HG03442 (cell line): Measurements from ENCODE around the gene PTPRN2.
"Not testable (repeated sequence)": the region's sequence is repeated elsewhere in the genome, so short reads cannot be mapped to it uniquely, and the experiment has no call there.

Experiments used
- ATAC-seq: cut with Tn5 transposase; IDR thresholded peaks from one replicate; pipeline ENCODE4 v1.9.1; 2021; ENCODE audit warnings: mild to moderate bottlenecking, moderate library complexity; ENCODE audit not compliant: unreplicated experiment

Gene PTPRN2

DNA sequence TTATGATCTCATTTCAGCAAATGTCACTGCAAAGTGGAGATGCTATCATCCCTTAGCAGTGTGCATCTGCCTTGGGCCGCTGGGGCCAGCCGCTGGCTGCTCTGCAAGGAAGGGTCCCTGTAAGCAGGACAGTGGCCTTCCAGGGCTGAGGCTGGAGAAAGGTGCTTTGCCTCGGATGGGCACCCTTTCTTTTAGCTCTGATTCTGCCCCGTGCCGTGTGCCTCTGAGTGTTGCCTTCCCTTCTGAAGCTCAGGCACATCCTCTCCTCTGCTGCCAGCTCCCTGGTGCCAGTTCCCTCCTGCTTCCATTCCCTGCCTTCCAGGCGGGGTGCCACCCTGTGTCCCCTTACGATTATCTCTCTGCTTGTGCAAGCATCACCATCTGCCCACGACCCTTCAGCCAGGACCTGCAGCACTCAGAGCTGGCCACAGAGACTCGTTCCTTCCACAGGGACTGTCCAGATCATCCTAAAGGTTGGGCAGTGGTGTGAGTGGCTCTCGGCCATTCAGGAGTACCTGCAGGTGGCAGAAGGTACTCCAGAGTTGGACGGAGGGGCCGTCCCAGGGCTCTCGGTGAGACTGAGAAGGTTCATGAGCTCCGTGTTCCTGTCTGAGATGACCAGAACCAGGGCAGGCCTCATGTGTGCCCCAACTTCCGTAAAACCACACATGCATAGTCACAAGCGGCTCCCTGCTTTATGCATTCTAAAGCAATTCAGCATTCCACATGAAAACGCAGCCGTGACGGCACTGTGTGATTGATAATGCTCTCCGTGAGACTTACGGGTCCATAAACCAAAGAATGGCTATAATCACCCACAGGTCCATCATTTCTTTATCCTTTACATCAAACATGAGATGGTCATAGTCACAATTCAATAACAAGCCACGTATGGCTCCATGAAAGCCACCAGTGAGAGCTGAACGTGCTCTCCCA is 879.4 kb downstream of the PTPRN2 start:
- no peak for ATAC-seq

DNA sequence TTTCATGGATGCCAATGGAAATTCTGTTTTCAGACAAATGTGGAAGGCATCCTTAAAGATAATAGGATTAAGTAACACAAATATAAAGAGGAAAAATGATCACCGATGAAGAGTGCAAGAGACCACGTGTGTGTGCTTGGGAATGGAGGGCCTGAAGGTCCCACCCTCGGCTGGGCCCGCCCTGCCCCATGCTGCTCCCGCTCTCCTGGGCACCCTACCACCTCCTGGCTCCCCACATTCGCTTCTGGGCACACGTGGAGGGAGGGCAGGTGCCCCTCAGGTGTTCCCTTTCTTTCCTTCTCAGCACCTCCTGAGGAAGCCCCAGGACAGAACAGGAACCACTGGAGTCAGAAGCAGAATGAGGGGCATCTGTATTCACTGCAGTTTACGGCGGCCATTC is 883.3 kb downstream of the PTPRN2 start:
- ATAC-seq, result no peak

DNA sequence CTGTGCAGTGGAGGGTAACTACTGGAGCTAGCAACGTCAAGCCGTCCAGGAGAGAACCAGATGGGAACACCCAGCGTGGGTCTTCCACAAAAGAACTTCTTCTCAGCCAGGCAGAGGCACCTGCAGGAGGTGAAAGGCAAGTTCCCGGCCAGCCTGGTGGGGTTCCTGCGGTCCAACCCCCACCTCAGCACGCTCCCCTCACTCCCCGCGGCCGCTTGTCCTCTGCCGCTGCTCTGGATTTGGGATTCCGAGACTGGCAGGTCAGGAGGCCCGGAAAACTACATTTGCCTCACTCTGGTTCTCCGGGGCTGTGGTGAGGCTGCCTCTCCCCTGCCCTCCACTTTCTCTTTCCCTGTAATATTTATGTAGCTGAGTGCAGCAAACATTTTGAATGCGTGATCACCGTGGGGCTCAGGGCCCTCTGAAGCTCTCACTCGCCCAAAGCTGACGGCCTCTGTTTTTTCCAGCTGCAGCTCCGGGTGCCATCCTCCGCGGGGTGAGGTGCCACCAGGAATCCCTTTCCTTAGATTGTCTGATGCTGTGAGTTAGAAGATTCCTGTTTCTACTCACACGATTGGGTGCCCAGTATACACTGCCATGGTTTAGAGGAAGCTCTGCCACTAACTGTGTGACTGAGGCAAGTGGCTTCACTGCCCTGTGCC is 884.0 kb downstream of the PTPRN2 start:
- ATAC-seq, result no peak

DNA sequence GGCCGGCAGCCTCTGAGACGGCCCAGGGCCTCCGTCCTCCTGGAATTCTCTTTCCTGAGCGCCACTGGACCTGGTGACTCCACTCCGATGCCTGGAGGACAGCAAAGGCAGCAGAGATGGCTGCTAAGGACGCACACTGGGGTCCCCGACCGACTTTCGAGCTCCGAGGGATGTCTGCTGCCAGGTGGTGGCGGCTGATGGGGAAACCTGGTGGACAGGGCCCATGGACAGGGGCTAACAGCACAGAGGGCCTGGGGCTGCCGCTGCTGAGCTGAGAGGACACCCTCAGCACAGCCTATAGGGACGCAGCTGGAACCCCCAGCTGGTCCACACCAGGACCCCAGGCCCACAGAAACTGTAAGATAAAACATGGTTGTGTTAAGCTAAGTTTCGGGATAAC is 884.5 kb downstream of the PTPRN2 start:
- no peak for ATAC-seq

DNA sequence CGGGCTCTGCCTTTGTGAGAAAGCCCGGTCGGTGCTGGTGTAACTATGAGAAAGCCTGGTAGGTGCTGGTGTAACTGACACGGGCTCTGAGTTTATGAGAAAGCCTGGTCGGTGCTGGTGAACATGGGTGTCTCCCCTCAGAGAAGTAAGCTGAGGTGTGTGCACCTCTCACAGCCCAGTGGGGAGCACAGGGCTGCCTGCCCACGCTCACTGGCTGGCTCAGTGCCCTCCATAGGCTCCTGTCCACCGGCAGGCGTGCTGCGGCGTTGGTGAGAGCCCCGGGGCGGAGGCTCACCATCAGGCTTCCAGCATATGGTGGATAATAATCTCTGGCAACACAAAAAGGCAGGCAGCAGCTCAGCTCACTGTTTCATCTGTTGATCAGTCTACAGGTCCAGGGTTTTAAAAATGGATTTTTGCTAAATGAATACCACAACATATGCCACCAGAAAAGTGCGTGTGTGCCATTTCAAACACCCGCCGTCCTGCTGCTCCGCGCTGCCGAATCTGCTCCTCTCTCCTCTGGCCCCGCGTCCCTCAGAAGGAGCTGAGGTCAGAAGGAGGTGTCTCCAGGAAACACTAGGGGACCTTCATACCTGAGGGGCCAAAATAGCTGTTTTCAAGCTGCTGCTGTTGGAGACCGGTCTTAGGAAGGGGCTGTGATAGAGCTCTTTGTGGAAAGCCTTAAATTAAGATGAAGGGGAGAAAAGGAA is 885.2 kb downstream of the PTPRN2 start:
- no peak for ATAC-seq

DNA sequence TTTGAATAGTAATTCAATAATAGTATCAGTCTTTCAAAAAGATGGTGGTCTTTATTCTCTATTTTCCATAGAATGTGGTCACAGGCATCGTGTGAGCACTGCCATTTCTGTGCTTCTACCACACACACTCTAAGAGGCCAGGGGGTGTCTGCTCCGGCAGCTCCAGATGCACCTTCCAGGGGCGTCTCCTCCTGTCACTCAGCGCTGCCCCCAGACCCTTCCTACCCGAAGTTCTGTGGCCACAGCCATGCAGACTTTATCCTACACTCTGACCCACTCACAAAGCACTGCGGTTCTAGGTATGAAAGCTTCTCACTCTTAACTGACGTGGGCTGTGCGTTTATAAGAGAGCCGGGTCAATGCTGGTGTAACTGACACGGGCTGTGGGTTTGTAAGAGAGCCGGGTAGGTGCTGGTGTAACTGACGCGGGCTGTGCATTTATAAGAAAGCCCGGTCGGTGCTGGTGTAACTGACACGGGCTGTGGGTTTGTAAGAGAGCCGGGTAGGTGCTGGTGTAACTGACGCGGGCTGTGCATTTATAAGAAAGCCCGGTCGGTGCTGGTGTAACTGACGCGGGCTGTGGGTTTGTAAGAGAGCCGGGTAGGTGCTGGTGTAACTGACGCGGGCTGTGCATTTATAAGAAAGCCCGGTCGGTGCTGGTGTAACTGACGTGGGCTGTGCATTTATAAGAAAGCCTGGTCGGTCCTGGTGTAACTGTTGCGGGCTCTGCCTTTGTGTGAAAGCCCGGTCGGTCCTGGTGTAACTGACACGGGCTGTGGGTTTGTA is 886.0 kb downstream of the PTPRN2 start:
- not testable (repeated sequence) for ATAC-seq

DNA sequence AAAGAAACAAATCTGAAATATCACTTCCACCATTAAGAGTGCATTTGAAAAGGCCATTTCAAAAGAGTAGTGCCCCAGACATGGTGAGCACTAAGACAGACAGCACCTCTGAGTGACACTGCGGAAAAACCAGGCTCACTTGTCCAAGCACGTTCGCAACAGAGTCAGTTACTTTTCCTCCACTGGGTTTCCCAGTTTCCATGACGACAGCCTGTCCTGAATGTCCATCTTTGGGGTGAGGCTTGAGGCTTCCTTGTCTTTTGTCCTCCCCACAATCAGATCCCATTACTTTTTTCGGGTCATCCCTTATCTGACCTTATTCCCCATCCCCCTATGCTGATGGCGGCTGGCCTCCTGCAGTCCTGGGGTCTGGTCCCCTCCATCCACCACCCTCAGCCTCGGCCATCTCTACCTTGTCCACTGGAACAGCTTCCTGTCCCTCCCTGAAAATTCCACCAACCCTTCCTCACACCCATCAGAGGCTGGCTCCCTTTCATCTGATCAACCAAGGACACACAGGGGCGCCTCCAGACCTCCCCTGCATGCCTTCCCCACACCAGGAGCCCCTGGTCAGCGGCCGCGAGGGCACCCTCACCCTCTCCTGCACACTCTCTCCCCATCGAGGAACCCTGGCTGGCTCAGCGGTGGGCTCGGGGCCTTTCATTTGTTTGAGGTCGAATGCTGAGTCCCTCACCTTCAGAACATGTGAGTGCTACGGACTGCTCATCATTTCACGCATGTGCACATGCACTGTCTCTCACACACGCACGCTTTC is 887.2 kb downstream of the PTPRN2 start:
- no peak for ATAC-seq

DNA sequence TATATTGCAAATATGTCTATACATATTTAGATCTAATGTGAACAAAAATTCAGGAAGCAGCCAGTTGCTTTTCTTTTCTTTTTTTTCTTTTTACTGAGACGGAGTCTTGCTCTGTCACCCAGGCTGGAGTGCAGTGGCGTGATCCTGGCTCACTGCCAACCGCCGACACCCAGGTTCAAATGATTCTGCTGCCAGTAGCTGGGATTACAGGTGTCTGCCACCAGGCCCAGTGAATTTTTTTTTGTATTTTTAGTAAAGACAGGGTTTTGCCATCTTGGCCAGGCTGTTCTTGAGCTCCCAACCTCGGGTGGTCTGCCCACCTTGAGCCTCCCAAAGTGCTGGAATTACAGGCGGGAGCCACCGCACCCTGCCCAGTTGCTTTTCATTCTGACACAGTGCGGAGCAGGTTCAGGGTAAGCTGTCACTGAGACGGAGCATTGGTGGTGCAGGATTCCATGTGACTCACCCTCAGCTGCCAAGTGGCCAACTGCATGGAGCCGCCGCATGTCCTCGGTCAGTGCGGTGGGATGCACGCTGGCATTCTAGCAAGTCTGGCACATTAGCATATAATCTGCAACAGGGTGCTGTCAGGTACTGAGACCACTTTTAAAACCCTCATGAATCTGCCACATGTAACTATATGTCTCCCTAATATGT is 888.1 kb downstream of the PTPRN2 start:
- ATAC-seq, result no peak

DNA sequence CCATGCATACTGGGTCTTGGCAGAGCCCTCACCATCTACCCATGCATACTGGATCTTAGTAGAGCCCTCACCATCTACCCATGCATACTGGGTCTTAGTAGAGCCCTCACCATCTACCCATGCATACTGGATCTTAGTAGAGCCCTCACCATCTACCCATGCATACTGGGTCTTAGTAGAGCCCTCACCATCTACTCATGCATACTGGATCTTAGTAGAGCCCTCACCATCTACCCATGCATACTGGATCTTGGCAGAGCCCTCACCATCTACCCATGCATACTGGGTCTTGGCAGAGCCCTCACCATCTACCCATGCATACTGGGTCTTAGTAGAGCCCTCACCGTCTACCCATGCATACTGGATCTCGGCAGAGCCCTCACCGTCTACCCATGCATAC is 890.3 kb downstream of the PTPRN2 start:
- not testable (repeated sequence) for ATAC-seq

DNA sequence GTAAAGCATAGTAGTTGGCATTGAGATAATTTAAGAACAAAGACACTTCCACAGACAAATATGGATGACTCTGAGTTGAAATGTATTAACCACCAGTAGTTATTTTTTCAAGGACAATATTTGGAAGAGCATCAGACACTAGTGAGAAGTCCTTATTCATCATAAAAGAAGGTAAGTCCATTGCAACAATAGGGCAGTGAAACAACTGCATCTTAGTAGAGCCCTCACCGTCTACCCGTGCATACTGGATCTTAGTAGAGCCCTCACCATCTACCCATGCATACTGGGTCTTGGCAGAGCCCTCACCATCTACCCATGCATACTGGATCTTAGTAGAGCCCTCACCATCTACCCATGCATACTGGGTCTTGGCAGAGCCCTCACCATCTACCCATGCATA is 892.0 kb downstream of the PTPRN2 start:
- ATAC-seq, result not testable (repeated sequence)

DNA sequence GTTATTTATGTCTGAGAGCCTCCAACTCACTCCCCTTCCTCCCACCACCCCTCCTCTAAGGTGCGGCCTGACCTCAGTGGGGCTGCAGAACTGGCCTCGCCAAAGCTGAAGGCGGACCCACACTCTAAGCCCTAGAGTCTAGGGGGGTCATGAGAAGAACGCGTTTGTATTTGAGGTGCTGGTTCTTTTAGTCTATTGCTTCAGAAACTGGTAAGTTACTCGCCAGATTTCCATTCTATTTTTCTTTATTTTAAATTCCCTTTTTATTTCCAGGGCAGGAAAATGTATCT is 893.3 kb downstream of the PTPRN2 start:
- ATAC-seq, result no peak

DNA sequence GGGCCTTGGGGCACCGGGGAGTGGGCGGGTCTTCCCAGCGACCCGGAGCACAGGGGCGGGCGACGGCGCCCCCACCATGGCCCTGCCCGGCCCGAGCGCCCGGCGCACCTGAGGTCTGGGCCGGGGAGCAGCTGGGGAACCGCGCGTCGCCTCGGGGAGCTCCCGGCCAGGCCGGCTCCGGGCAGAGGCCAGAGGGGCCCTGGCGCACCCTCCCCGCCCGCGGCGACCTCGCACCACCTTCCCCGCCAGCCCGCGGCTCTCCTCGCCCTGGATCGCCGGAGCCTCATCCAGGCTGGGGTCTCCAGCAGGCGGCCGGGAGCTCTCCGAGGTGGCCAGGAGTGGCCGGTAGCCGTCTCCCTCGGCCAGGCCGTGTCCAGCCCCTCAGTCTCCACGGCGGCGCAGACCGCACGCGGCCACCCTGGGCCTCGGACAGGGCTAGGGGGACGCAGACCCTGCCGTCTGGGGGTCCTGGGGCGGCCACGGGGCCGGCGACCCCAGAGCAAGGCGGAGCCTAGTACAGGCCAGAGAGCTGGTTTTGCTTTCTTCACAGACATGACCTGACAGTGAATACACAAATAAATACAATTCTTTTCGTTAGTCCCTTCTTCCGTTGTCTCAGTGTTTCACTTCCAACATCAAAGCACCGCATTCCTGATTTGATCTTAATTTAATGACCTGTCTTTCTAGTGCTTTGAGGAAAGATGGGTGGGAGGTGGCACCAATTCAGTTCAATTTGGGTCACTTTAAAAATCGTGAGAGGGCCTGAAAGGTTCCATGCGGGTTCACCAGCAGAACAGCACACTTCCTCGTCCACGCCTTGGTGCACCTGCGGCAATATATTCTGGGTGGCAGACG is 893.9 kb downstream of the PTPRN2 start:
- no peak for ATAC-seq

DNA sequence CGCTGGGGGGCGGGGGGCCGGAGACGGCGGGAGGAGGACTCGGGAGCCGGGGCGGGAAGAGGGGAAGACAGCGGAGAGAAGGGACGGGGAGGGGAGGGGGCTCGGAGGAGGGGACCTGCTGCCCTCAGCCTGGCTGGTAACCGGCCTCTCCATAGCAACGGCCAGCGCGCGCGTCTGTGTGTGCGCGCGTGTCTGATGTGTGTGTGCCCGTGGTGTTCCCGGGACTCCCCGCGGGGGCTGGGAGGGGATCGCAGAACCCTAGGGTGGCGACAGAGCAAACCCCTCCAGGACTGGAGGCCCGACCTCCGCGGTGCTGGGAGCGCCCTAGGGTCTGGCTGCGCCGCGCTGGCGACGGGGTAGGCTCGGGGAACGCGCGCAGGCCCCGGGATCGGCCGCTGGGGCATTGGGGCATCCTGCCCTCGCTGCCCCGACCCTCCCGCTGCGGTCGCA is 894.5 kb downstream of the PTPRN2 start:
- no peak for ATAC-seq

DNA sequence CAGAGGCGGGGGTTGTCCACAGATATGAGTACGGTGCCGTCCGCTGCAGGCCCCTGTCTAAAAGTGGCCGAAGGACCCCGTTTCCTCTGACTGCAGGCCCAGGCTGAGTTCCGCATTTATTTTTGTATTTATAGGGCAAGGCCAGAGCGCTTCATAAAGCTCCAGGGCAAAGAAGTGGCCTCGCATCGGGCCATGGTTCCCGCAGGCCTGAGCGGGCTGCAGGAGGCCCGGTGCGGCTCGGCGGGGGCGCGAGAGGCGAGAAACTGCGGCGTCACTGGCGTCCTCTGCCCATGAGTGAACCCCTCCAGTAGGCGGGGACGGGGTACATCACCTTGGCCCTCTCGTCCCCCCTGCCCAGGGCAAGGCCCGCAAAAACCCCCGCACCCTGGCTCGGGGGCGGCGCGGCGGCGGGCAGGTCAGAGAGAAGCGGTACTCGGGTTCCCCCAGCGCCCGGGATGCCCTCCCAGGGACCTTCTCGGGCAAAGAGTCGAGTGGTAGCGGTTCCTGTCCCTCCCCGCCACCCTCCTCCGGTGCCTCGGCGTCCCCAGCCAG is 895.1 kb downstream of the PTPRN2 start:
- ATAC-seq, result no peak

DNA sequence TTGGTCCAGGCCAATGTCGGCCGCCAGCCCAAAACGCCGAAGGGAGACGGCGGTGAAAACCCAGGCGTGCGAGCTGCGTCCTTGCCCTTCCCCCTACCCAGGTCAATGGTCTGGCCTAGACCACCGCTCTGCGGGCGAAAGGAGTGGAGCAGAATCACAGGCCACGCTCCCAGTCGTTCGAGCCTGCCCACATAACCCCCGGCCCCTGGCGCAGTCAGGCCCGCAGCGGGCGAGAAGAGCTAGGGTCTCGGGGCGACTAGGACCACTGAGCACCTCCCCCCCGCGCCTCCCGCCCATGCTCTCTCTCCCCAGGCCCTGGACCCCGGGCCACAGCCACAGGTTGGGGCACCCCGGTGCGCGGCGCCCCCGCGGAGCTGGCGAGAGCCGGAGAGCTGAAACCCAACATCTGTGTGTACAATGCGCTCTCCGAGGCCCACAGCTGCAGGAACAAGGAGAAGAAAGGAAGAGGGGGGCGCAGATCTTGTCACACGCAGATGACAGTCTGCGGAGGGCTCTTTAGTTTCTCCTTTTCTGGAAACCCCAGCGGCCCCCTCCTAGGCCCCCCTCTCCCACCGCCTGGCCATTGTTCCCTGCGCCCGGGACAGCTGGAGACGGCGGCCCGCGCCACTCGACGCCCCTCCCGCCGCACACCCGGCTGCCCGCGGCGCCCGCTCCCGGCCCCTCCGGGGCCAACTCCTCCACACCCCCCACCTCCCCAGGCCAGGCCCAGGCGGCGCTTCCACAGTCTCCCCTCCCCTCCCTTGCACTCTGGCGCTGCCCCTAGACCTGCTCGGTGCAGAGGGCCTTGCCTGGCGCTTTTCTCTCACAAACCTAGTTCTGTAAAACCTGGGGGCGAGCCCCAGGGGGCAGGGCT is 895.8 kb downstream of the PTPRN2 start:
- ATAC-seq, result no peak

DNA sequence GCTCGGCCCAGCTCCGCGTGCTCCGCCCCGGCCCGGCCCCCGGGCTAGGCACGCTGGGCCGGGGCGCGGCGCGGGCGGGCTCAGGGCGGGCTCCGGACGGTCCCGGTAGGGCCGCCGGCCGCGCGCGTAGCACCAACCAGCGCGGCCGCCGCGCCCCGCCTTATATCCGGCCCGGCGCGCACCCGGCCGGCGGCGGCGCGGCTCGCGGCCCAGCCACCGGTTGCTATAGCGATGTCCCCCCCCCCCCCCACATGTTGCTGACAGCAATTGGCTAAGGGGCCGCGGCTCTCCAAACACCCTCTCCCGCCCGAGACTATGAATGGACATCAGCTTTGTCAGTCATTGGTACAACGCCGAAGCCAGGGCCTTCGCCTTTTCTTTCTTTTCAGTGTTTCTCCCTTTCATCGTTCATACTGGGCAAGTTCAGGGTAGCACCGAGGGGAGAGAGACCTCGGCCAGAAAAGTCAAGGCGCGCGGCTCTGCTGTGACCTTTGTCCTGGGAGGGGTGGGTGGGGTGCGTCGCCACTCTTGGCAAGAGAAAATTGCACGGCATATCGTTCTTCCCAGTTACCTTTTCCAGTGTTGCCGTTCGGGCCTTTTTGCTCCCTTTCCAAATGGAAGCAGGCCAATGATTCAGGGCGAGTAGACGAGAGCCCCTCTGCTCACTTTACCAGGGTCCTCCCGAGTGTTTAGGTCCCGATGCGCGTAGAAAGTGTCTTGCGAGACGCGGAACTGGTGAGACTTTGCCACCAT is 896.6 kb downstream of the PTPRN2 start:
- no peak for ATAC-seq
